Ovary (tissue), 9 donors: ENCODE results near the gene ANO7. TPM values are rescaled to one million over a fixed set of nuclear protein-coding genes. Genes with fewer than 3 reads are reported as not detected.

Source experiments
- DNase-seq, 5 donors: peaks; one replicate each; pipeline ENCODE4 v3.0.0-alpha.2; 2019 to 2020
- H3K27ac ChIP-seq, 2 donors: fragments of 200-600 bp; one replicate each; pipeline versions ENCODE4 v1.5.1 to v1.8.0; 2019 to 2022
- H3K27me3 ChIP-seq: fragments of 200-600 bp; one replicate; pipeline ENCODE4 v1.8.0; 2022
- H3K36me3 ChIP-seq: fragments of 200-600 bp; sonication (generic); one replicate; pipeline ENCODE4 v1.5.1; 2019
- H3K4me1 ChIP-seq: one replicate; pipeline ENCODE4 v1.8.1; 2013; ENCODE audit warnings: mild to moderate bottlenecking, moderate library complexity; ENCODE audit not compliant: insufficient read depth
- H3K4me3 ChIP-seq: fragments of 200-600 bp; sonication (generic); one replicate; pipeline ENCODE4 v1.5.1; 2017
- H3K9me3 ChIP-seq, 2 donors: fragments of 200-600 bp in 1 of 2; sonication (generic) in 1 of 2; one replicate each; pipeline versions ENCODE4 v1.5.1 to v1.8.1; 2013 to 2019; ENCODE audit warnings: mild to moderate bottlenecking in 1 of 2, moderate library complexity in 1 of 2
- EP300 ChIP-seq: sonication (generic); formaldehyde crosslinking; IDR thresholded peaks from one replicate; pipeline ENCODE4 v1.6.1; 2017; ENCODE audit warnings: antibody characterized with exemption
- POLR2A ChIP-seq: fragments of 450-650 bp; IDR thresholded peaks from one replicate; pipeline ENCODE4 v1.6.1; 2017; ENCODE audit warnings: antibody characterized with exemption, mild to moderate bottlenecking, moderate library complexity
- WGBS, 3 donors: extraction: QIAGEN DNeasy Blood & Tissue Kit in 1 of 3; methylation state at CpG; one replicate each; pipeline versions ENCODE4 v1.1.5 to v1.1.7; 2013 to 2017; 5-methylcytosine and 5-hydroxymethylcytosine counted together
- intact Hi-C, 4 donors: fragments of 100-400 bp; cut with DNase I; formaldehyde crosslinking; loops; one replicate each; pipeline versions ENCODE4 v1.11.0 to v1.15.1; 2022 to 2023
- polyA plus RNA-seq, 2 donors: library from polyadenylated mRNA; stranded (reverse); fragments of 200-250 nt in 1 of 2; fragments of 350-450 nt in 1 of 2; fragmentation: Illumina TruSeq in 1 of 2; extraction: RNeasy Lipid Tissue Mini Kit (QIAGEN cat#74804) in 1 of 2; gene quantifications; one replicate each; pipeline ENCODE4 v1.2.3, GENCODE V29; 2013 to 2014
- total RNA-seq, 7 donors: library from RNA; depleted of rRNA in 2 of 7; stranded (reverse); fragments of >200 nt in 2 of 7; fragmentation: NEBNext Ultra II Directional in 3 of 7; extraction: Animal tissue kit (Norgen Biotek cat#: 25700) in 3 of 7; gene quantifications; one replicate each; pipeline versions ENCODE4 v1.1.0 to v1.2.4, GENCODE V29; 2016 to 2023
- TF ChIP-seq, protein P1 (sequence below), 3 donors: fragments of 450-650 bp in 2 of 3; fragments of 200-600 bp in 1 of 3; IDR thresholded peaks; one replicate each; pipeline versions ENCODE4 v1.5.1 to v1.8.0; 2016 to 2022; ENCODE audit warnings: antibody characterized with exemption in 3 of 3, mild to moderate bottlenecking in 1 of 3
- donor health status: DM: no; HTN: no; CAD: no; lungs with moderate emphysema.
- donor health status: DM: no; HTN: no; CAD: no.
- donor health status: Bipolar disorder and iron deficiency.
- donor health status: DM: yes; HTN: yes; CAD: no.
- donor health status: DM: no; HTN: no; CAD: no.
- donor health status: DM: yes; HTN: yes; CAD: no.

The ANO7 gene
- total and polyA plus RNA-seq, 9 donors, result 0.87 to 6.5 (median 2.1) TPM

DNA sequence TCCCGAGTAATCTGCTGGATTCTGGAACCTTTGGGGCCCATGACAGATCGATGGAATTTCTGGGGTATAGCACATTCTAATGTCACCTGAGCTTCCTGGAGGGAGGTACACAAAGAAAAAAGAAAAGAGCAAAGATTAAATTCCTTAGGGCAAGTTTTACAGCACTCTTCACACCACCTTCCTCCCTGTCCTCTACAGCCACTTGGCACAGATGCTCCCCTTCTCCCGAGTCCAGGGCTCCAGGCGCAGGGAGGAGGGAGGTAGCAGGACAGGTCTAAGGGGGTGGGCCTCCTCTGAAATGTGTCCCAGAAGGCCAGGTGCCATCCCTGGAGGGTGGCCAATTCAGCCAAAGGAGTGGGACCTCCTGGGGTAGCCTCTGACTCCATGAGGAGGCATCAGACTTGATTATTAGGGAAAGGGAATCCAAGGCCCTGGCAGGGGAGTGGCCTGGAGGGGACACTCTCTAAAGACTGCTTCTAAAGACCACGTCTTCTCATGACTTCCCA lies 50.3 kb downstream of the ANO7 start:
- no peaks in the 10 kb centered on the region for H3K27me3 ChIP-seq
- TF ChIP-seq, protein P1, sequence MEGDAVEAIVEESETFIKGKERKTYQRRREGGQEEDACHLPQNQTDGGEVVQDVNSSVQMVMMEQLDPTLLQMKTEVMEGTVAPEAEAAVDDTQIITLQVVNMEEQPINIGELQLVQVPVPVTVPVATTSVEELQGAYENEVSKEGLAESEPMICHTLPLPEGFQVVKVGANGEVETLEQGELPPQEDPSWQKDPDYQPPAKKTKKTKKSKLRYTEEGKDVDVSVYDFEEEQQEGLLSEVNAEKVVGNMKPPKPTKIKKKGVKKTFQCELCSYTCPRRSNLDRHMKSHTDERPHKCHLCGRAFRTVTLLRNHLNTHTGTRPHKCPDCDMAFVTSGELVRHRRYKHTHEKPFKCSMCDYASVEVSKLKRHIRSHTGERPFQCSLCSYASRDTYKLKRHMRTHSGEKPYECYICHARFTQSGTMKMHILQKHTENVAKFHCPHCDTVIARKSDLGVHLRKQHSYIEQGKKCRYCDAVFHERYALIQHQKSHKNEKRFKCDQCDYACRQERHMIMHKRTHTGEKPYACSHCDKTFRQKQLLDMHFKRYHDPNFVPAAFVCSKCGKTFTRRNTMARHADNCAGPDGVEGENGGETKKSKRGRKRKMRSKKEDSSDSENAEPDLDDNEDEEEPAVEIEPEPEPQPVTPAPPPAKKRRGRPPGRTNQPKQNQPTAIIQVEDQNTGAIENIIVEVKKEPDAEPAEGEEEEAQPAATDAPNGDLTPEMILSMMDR (IDR thresholded peaks at IDR 0.05), result no peak
- TF ChIP-seq EP300 (no peak), POLR2A (no peak)
- intact Hi-C loops, result no loop called here
- H3K4me3 ChIP-seq, result no peak overlapping the region
- no peaks in the 10 kb centered on the region for H3K4me1 ChIP-seq
- no peak overlapping the region for H3K27ac ChIP-seq
- 74 to 80% (median 78%) methylated on average over 5 of the region's 5 CpGs for WGBS, 3 donors
- H3K36me3 ChIP-seq, result no peaks in the 10 kb centered on the region
- no peaks in the 10 kb centered on the region for H3K9me3 ChIP-seq
- DNase-seq, result peak in 1 of 5 donors; percentile 26

DNA sequence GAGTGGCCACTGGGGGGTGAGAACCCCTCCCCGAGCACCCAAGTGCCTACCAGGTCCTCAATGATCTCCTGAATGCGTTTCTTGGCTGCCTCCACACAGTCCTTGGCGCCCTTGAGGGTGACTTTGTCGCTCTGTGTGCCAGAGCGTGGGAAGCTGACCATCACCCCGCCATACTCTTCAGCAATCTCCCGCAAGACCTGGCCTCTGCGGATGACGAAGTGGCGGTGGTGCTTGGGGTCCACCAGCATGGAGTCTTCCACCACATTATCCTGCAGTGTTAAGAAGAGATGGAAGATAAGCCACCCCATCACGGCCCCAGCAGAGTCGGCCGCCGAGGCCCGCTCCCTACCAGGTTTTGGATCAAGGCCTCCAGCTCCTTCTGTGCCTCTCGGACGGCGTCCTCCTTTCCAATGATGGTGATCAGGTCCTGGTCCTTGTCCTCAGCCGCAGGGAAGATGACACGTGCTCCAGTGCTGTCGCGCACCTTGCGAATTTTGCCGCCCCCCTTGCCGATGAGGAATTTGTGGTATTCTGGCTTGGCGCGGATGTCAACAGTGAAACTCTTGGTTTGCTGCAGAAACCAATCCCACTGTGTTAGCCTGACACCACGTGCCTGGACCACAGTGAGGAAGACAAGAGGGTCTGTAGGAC lies 51.2 kb downstream of the ANO7 start:
- intact Hi-C loops, result no loop called here
- DNase-seq, result no peak
- H3K4me3 ChIP-seq, result no peak overlapping the region
- H3K36me3 ChIP-seq, result no peaks in the 10 kb centered on the region
- WGBS, 3 donors, result 90 to 93% (median 92%) methylated on average over 28 of the region's 28 CpGs
- no peaks in the 10 kb centered on the region for H3K4me1 ChIP-seq
- TF ChIP-seq POLR2A, result no peak
- TF ChIP-seq EP300, result no peak
- TF ChIP-seq, protein P1 (IDR thresholded peaks at IDR 0.05), result no peak
- H3K9me3 ChIP-seq, result no peaks in the 10 kb centered on the region
- no peaks in the 10 kb centered on the region for H3K27me3 ChIP-seq
- H3K27ac ChIP-seq, result no peak overlapping the region

DNA sequence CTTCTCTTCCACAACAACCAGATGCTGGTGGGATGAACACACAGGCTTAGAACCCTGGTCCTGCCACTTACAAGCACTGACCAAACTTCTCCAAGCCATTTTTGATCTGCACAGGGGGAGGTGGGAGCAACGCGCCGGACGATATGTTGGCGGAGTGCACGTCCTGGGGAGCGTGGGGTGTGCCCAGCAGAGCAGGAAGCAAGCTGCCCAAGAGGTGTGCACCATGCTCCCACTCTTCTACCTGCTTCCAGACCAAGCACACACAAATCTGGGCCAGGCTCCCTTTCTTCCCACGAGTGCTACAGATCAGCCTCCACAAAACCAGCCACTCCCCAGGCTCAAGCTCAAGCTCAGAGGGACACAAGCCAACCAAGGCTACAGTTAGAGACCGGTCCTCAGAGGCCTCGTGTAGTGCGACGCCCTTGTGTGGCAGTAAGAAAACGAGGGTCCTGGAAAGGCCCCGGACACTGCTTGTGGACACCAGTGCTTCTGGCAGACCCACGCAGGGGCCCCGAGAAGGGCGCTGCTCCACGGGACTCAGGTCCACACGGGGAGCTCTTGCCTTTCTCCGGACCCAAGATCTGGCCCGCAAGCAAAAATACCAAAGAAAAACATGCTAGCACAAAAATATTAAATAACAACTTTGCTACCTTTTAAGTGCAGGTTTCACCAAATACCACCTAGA lies 52.0 kb downstream of the ANO7 start:
- no peak overlapping the region for H3K4me3 ChIP-seq
- intact Hi-C loops, result no loop called here
- TF ChIP-seq, protein P1 (IDR thresholded peaks at IDR 0.05), result no peak
- TF ChIP-seq EP300, result no peak
- no peak for TF ChIP-seq POLR2A
- H3K27me3 ChIP-seq, result no peaks in the 10 kb centered on the region
- WGBS, 3 donors, result 89% methylated on average over 21 of the region's 21 CpGs
- no peaks in the 10 kb centered on the region for H3K4me1 ChIP-seq
- no peaks in the 10 kb centered on the region for H3K9me3 ChIP-seq
- no peak overlapping the region for H3K27ac ChIP-seq
- no peak for DNase-seq
- H3K36me3 ChIP-seq, result no peaks in the 10 kb centered on the region

DNA sequence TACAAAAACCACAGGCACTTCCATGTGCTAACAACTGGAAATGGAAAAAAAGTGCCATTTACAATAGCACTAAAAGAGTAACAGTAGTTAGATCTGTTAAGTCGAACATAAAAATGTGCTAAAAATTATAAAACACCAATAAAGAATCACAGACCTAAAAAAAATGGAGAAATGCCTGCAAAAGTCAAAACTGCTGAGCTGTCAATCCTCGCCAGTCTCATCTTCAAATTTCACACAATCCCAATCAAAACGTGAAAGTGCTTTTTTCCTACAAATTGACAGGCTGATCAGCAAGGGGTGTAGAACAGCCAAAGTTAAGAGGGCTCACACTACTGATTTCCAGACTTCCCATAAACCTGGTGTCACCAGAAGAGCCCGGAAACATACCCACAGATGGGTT lies 53.2 kb downstream of the ANO7 start:
- no peak for DNase-seq
- TF ChIP-seq, protein P1 (IDR thresholded peaks at IDR 0.05), result no peak
- TF ChIP-seq POLR2A (no peak), EP300 (no peak)
- intact Hi-C loops, result no loop called here
- no peak overlapping the region for H3K4me3 ChIP-seq
- 87 to 88% (median 87%) methylated on average over 4 of the region's 4 CpGs for WGBS, 3 donors
- H3K27me3 ChIP-seq, result no peaks in the 10 kb centered on the region
- H3K27ac ChIP-seq, result no peak overlapping the region
- H3K4me1 ChIP-seq, result no peaks in the 10 kb centered on the region
- no peaks in the 10 kb centered on the region for H3K9me3 ChIP-seq
- no peaks in the 10 kb centered on the region for H3K36me3 ChIP-seq
